ENCODE data around the gene TTF2.

The TTF2 gene

GRCh38 chr1:117135329-117135728 is 75.2 kb downstream of the TTF2 start:
- Histone ChIP-seq H3K4me3 (ENCODE audit: low read depth, low read length) (no peak overlapping the region), H3K79me1 (ENCODE audit: low read length) (peaks cover 5% of the 10 kb centered on the region), H3K4ac (ENCODE audit: low read depth, low read length) (no peak overlapping the region), H3K27ac (ENCODE audit: low read depth, low read length) (no peak overlapping the region), H4K12ac (ENCODE audit: low read depth, low read length) (no peak overlapping the region), H3K27me3 (ENCODE audit: insufficient read depth, low read length) (no peaks in the 10 kb centered on the region), H3K9ac (ENCODE audit: low read length) (no peak overlapping the region), H4K91ac (ENCODE audit: low read depth, low read length) (no peak overlapping the region), H2BK12ac (ENCODE audit: low read length) (no peak overlapping the region), H3K9me3 (ENCODE audit: insufficient read depth, low read depth, low read length) (no peaks in the 10 kb centered on the region), H2AK5ac (ENCODE audit: low read length) (no peak overlapping the region), H3K23ac (ENCODE audit: low read length) (no peak overlapping the region), H3K4me1 (ENCODE audit: control insufficient read depth in 1 of 2, insufficient read depth in 2 of 2, low read length in 2 of 2) (peaks cover 5 to 13% of the 10 kb centered on the region in 2 experiments), H3K14ac (ENCODE audit: low read length) (no peak overlapping the region), H3K4me2 (ENCODE audit: low read length) (no peak overlapping the region), H2AFZ (ENCODE audit: insufficient read depth, low read length, poor library complexity) (no peak overlapping the region), H2BK5ac (ENCODE audit: low read depth, low read length, poor library complexity) (no peak overlapping the region), H3K18ac (ENCODE audit: low read length) (no peak overlapping the region), H3K79me2 (ENCODE audit: control insufficient read depth, insufficient read depth, low read length, poor library complexity) (no peaks in the 10 kb centered on the region), H2BK120ac (ENCODE audit: insufficient read depth, low read length, poor library complexity) (no peak overlapping the region), H4K8ac (ENCODE audit: low read depth, low read length) (no peak overlapping the region), H3K36me3 (ENCODE audit: control insufficient read depth in 1 of 2, insufficient read depth in 2 of 2, low read length in 2 of 2) (no peaks in the 10 kb centered on the region)
- no CpG with 5 or more reads among the region's 2 CpGs for WGBS (ENCODE audit: extremely low coverage, insufficient coverage, insufficient read length)
- no peak for DNase-seq

GRCh38 chr1:117136749-117137148 is 76.6 kb downstream of the TTF2 start:
- no peak overlapping the region for H3K23ac ChIP-seq (ENCODE audit: low read length)
- no peak overlapping the region for H3K14ac ChIP-seq (ENCODE audit: low read length)
- H3K27me3 ChIP-seq (ENCODE audit: insufficient read depth, low read length): no peaks in the 10 kb centered on the region
- peaks cover 6% of the 10 kb centered on the region for H3K79me1 ChIP-seq (ENCODE audit: low read length)
- no peak overlapping the region for H4K12ac ChIP-seq (ENCODE audit: low read depth, low read length)
- no peaks in the 10 kb centered on the region for H3K79me2 ChIP-seq (ENCODE audit: control insufficient read depth, insufficient read depth, low read length, poor library complexity)
- H3K27ac ChIP-seq (ENCODE audit: low read depth, low read length): no peak overlapping the region
- H2BK12ac ChIP-seq (ENCODE audit: low read length): peak overlapping the region; percentile 37
- peaks cover 5 to 13% of the 10 kb centered on the region in 2 experiments for H3K4me1 ChIP-seq (ENCODE audit: control insufficient read depth in 1 of 2, insufficient read depth in 2 of 2, low read length in 2 of 2)
- H2BK120ac ChIP-seq (ENCODE audit: insufficient read depth, low read length, poor library complexity): no peak overlapping the region
- H2AK5ac ChIP-seq (ENCODE audit: low read length): no peak overlapping the region
- H3K18ac ChIP-seq (ENCODE audit: low read length): no peak overlapping the region
- H3K4ac ChIP-seq (ENCODE audit: low read depth, low read length): no peak overlapping the region
- H3K4me2 ChIP-seq (ENCODE audit: low read length): no peak overlapping the region
- H3K4me3 ChIP-seq (ENCODE audit: low read depth, low read length): no peak overlapping the region
- H4K8ac ChIP-seq (ENCODE audit: low read depth, low read length): no peak overlapping the region
- WGBS (ENCODE audit: extremely low coverage, insufficient coverage, insufficient read length): no CpG with 5 or more reads among the region's 2 CpGs
- H3K9ac ChIP-seq (ENCODE audit: low read length): no peak overlapping the region
- no peak overlapping the region for H2AFZ ChIP-seq (ENCODE audit: insufficient read depth, low read length, poor library complexity)
- H2BK5ac ChIP-seq (ENCODE audit: low read depth, low read length, poor library complexity): no peak overlapping the region
- H3K36me3 ChIP-seq (ENCODE audit: control insufficient read depth in 1 of 2, insufficient read depth in 2 of 2, low read length in 2 of 2): no peaks in the 10 kb centered on the region
- no peak overlapping the region for H4K91ac ChIP-seq (ENCODE audit: low read depth, low read length)
- H3K9me3 ChIP-seq (ENCODE audit: insufficient read depth, low read depth, low read length): no peaks in the 10 kb centered on the region
- no peak for DNase-seq

DNA sequence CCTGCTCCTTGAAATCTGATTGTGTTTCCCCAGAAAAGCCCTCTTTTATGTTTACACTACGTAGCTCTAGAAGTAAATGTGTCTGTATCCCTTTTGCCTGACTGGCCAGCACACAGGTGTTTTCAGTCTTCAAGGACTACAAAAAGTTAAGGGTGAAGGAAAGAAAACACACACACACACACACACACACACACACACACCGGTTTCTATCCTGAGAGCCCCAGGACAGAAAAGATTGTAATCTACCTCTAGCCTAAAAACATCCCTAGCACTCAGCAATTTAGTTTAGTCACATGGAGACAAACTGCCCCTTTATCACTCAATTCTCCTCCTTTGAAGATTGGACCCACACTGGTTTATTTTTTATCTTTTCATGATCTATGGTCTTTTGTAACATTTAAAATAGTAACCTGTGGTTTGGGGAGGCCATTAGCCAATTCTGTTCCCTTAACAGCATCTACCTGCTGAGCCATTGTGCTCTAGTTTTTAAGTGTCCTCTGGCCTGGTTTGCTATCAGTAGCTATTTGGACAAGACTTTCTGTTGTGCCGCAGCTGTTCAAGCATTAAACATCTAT is 77.2 kb downstream of the TTF2 start:
- Histone ChIP-seq H3K36me3 (ENCODE audit: control insufficient read depth in 1 of 2, insufficient read depth in 2 of 2, low read length in 2 of 2) (no peaks in the 10 kb centered on the region), H4K91ac (ENCODE audit: low read depth, low read length) (no peak overlapping the region), H3K23ac (ENCODE audit: low read length) (no peak overlapping the region), H2BK12ac (ENCODE audit: low read length) (no peak overlapping the region), H2BK5ac (ENCODE audit: low read depth, low read length, poor library complexity) (no peak overlapping the region), H2AFZ (ENCODE audit: insufficient read depth, low read length, poor library complexity) (no peak overlapping the region), H3K27ac (ENCODE audit: low read depth, low read length) (peak overlapping the region; percentile 49), H3K79me2 (ENCODE audit: control insufficient read depth, insufficient read depth, low read length, poor library complexity) (no peaks in the 10 kb centered on the region), H3K4me3 (ENCODE audit: low read depth, low read length) (no peak overlapping the region), H3K79me1 (ENCODE audit: low read length) (peaks cover 7% of the 10 kb centered on the region), H3K4me2 (ENCODE audit: low read length) (no peak overlapping the region), H2BK120ac (ENCODE audit: insufficient read depth, low read length, poor library complexity) (no peak overlapping the region), H3K18ac (ENCODE audit: low read length) (no peak overlapping the region), H3K9ac (ENCODE audit: low read length) (no peak overlapping the region), H3K4ac (ENCODE audit: low read depth, low read length) (no peak overlapping the region), H4K8ac (ENCODE audit: low read depth, low read length) (no peak overlapping the region), H3K9me3 (ENCODE audit: insufficient read depth, low read depth, low read length) (no peaks in the 10 kb centered on the region), H4K12ac (ENCODE audit: low read depth, low read length) (no peak overlapping the region), H3K4me1 (ENCODE audit: control insufficient read depth in 1 of 2, insufficient read depth in 2 of 2, low read length in 2 of 2) (peaks cover 6 to 14% of the 10 kb centered on the region in 2 experiments), H3K27me3 (ENCODE audit: insufficient read depth, low read length) (no peaks in the 10 kb centered on the region), H3K14ac (ENCODE audit: low read length) (no peak overlapping the region), H2AK5ac (ENCODE audit: low read length) (no peak overlapping the region)
- DNase-seq: peak in 1 of 2 donors; percentile 64
- no CpG with 5 or more reads among the region's 3 CpGs for WGBS (ENCODE audit: extremely low coverage, insufficient coverage, insufficient read length)

DNA sequence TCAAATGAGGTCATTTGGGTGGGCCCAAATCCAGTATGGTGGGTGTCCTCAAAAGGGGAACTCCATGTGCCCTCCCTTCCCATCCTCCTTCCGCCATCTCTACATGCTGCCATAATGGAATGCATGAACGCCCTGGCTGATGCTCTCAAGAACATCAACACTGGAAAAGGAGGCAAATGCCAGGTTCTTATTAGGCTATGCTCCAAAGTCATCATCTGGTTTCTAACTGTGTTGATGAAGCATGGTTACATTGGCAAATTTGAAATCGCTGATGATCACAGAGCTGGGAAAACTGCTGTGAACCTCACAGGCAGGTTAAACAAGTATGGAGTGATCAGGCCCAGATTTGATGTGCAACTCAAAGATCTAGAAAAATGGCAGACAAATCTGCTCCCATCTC is 78.0 kb downstream of the TTF2 start:
- Histone ChIP-seq H4K12ac (ENCODE audit: low read depth, low read length) (no peak overlapping the region), H3K4ac (ENCODE audit: low read depth, low read length) (peak overlapping the region; percentile 2), H3K79me2 (ENCODE audit: control insufficient read depth, insufficient read depth, low read length, poor library complexity) (no peaks in the 10 kb centered on the region), H3K36me3 (ENCODE audit: control insufficient read depth in 1 of 2, insufficient read depth in 2 of 2, low read length in 2 of 2) (no peaks in the 10 kb centered on the region), H3K79me1 (ENCODE audit: low read length) (peaks cover 10% of the 10 kb centered on the region), H2BK5ac (ENCODE audit: low read depth, low read length, poor library complexity) (peak overlapping the region; percentile 34), H3K9me3 (ENCODE audit: insufficient read depth, low read depth, low read length) (no peaks in the 10 kb centered on the region), H2AFZ (ENCODE audit: insufficient read depth, low read length, poor library complexity) (no peak overlapping the region), H4K91ac (ENCODE audit: low read depth, low read length) (peak overlapping the region; percentile 56), H2BK12ac (ENCODE audit: low read length) (peak overlapping the region; percentile 10), H3K9ac (ENCODE audit: low read length) (no peak overlapping the region), H3K27me3 (ENCODE audit: insufficient read depth, low read length) (no peaks in the 10 kb centered on the region), H2BK120ac (ENCODE audit: insufficient read depth, low read length, poor library complexity) (peak overlapping the region; percentile 9), H3K4me3 (ENCODE audit: low read depth, low read length) (no peak overlapping the region), H3K18ac (ENCODE audit: low read length) (peak overlapping the region; percentile 17), H3K27ac (ENCODE audit: low read depth, low read length) (peak overlapping the region; percentile 49), H3K14ac (ENCODE audit: low read length) (peak overlapping the region; percentile 14), H3K23ac (ENCODE audit: low read length) (no peak overlapping the region), H2AK5ac (ENCODE audit: low read length) (peak overlapping the region; percentile 11), H3K4me2 (ENCODE audit: low read length) (no peak overlapping the region), H3K4me1 (ENCODE audit: control insufficient read depth in 1 of 2, insufficient read depth in 2 of 2, low read length in 2 of 2) (peaks cover 10 to 17% of the 10 kb centered on the region in 2 experiments), H4K8ac (ENCODE audit: low read depth, low read length) (peak overlapping the region; percentile 20)
- DNase-seq: no peak
- WGBS (ENCODE audit: extremely low coverage, insufficient coverage, insufficient read length): no CpG with 5 or more reads among the region's 3 CpGs
